Dermis blood vessel endothelial cell (primary cell): ENCODE measurements around the gene SYVN1. TPM values are rescaled to one million over a fixed set of nuclear protein-coding genes. Genes with fewer than 3 reads are reported as not detected.

Source experiments
- DNase-seq: peaks from one replicate; pipeline ENCODE4 v3.0.0; 2010
- total RNA-seq: library from RNA; depleted of rRNA; stranded (reverse); fragments of >200 nt; gene quantifications from 2 replicates; pipeline ENCODE4 v1.2.3, GENCODE V29; 2014

Gene SYVN1
- total RNA-seq, 1 donor from 2014 or later, result 19.2 TPM

- no peak for DNase-seq
Measured at GRCh38 chr11:65085446-65085845, 48.9 kb downstream of the SYVN1 start.

- no peak for DNase-seq
Measured at GRCh38 chr11:65084598-65085375, 49.5 kb downstream of the SYVN1 start.

GRCh38 chr11:65083834-65084597 lies 50.3 kb downstream of the SYVN1 start, which contains the start of the genes CDCA5 and ZFPL1:
Gene CDCA5 (minus strand): TSS chr11:65084040. CDS start chr11:65083978, 62 bp downstream.
Gene ZFPL1 (plus strand): TSS chr11:65084222. CDS start chr11:65084699, 477 bp downstream.
- peak; percentile 98 for DNase-seq

GRCh38 chr11:65083134-65083833 lies 51.0 kb downstream of the SYVN1 start:
- no peak for DNase-seq

GRCh38 chr11:65078786-65079342 lies 55.5 kb downstream of the SYVN1 start:
- DNase-seq, result no peak

- DNase-seq, result peak; percentile 67
Measured at GRCh38 chr11:65078151-65078550, 56.2 kb downstream of the SYVN1 start.

GRCh38 chr11:65077451-65077850 lies 56.9 kb downstream of the SYVN1 start:
- DNase-seq, result no peak

Other genes starting within 250 kb of the SYVN1 start
- gene ATG2A, start 217.3 kb downstream of the SYVN1 start, total RNA-seq, result 17.7 and 24.8 TPM in 2 replicates
- 14.1 and 15.0 TPM in 2 replicates for gene PPP2R5B, start 209.8 kb downstream of the SYVN1 start, total RNA-seq
- gene GPHA2, start 198.6 kb downstream of the SYVN1 start, total RNA-seq, result not detected in 2 replicates
- 0.17 TPM in 1 of 2 replicates, not detected in the other for gene MAJIN, start 162.4 kb downstream of the SYVN1 start, total RNA-seq
- 0.34 and 1.1 TPM in 2 replicates for gene BATF2, start 137.5 kb downstream of the SYVN1 start, total RNA-seq
- 144 and 145 TPM in 2 replicates for gene ARL2, start 120.4 kb downstream of the SYVN1 start, total RNA-seq
- gene SNX15, start 107.1 kb downstream of the SYVN1 start, total RNA-seq, result 13.1 and 16.5 TPM in 2 replicates
- 12.4 and 16.0 TPM in 2 replicates for gene SAC3D1, start 93.3 kb downstream of the SYVN1 start, total RNA-seq
- gene NAALADL1, start 76.0 kb downstream of the SYVN1 start, total RNA-seq, result 11.0 and 20.3 TPM in 2 replicates
- 4.4 and 17.5 TPM in 2 replicates for gene CDCA5, start 50.5 kb downstream of the SYVN1 start, total RNA-seq
- gene ZFPL1, start 50.3 kb downstream of the SYVN1 start, total RNA-seq, result 26.2 and 30.2 TPM in 2 replicates
- 319 and 409 TPM in 2 replicates for gene VPS51, start 38.3 kb downstream of the SYVN1 start, total RNA-seq
- gene TM7SF2, start 22.6 kb downstream of the SYVN1 start, total RNA-seq, result 25.7 and 31.4 TPM in 2 replicates
- 8.1 and 13.1 TPM in 2 replicates for gene ZNHIT2, start 16.8 kb downstream of the SYVN1 start, total RNA-seq
- 180 and 316 TPM in 2 replicates for gene FAU, start 12.4 kb downstream of the SYVN1 start, total RNA-seq
- 51.8 and 59.2 TPM in 2 replicates for gene MRPL49, start 12.2 kb downstream of the SYVN1 start, total RNA-seq
- not detected in 2 replicates for gene SPDYC, start 35.7 kb upstream of the SYVN1 start, total RNA-seq
- 97.2 and 207 TPM in 2 replicates for gene CAPN1, start 47.4 kb upstream of the SYVN1 start, total RNA-seq
- gene POLA2, start 127.4 kb upstream of the SYVN1 start, total RNA-seq, result 8.2 and 12.1 TPM in 2 replicates
- gene CDC42EP2, start 180.3 kb upstream of the SYVN1 start, total RNA-seq, result 11.4 and 12.3 TPM in 2 replicates
- 32.7 and 60.4 TPM in 2 replicates for gene DPF2, start 199.3 kb upstream of the SYVN1 start, total RNA-seq
- gene TIGD3, start 220.2 kb upstream of the SYVN1 start, total RNA-seq, result 0.17 and 0.23 TPM in 2 replicates
- 1.0 and 3.3 TPM in 2 replicates for gene SLC25A45, start 248.1 kb upstream of the SYVN1 start, total RNA-seq